Stimulated activated CD4-positive, alpha-beta T cell treated with anti-CD3 and anti-CD28 coated beads, Interleukin-15, amount 100 ng/mL, for 48 hours (primary cell): ENCODE measurements around the gene MDGA2.

Experiments used
- DNase-seq, 2 donors: peaks; one replicate each; pipeline ENCODE4 v3.0.0-alpha.2; 2020; ENCODE audit warnings: low read depth in 2 of 2

MDGA2 gene

GRCh38 chr14:47120645-47121044 lies 554.8 kb downstream of the MDGA2 start:
- no peak for DNase-seq

GRCh38 chr14:47103771-47104170 lies 571.6 kb downstream of the MDGA2 start:
- DNase-seq: no peak

- DNase-seq: no peak
Observed at GRCh38 chr14:47102472-47102871, 572.9 kb downstream of the MDGA2 start.

GRCh38 chr14:47085678-47086077 lies 589.7 kb downstream of the MDGA2 start:
- DNase-seq: no peak

- no peak for DNase-seq
Observed at GRCh38 chr14:47065326-47065725, 610.1 kb downstream of the MDGA2 start.

GRCh38 chr14:47060050-47060449 lies 615.4 kb downstream of the MDGA2 start:
- no peak for DNase-seq

- DNase-seq: no peak
Observed at GRCh38 chr14:47057364-47057763, 618.0 kb downstream of the MDGA2 start.

- DNase-seq: no peak
Observed at GRCh38 chr14:47044841-47045240, 630.6 kb downstream of the MDGA2 start.

GRCh38 chr14:47040550-47040949 lies 634.9 kb downstream of the MDGA2 start:
- no peak for DNase-seq

GRCh38 chr14:47039336-47039735 lies 636.1 kb downstream of the MDGA2 start:
- DNase-seq: no peak

- no peak for DNase-seq
Observed at GRCh38 chr14:47022721-47023120, 652.7 kb downstream of the MDGA2 start.

GRCh38 chr14:47020500-47020899 lies 654.9 kb downstream of the MDGA2 start:
- DNase-seq: no peak

GRCh38 chr14:47012533-47013280 lies 662.7 kb downstream of the MDGA2 start:
- no peak for DNase-seq

GRCh38 chr14:47009615-47010014 lies 665.8 kb downstream of the MDGA2 start:
- DNase-seq: no peak

- no peak for DNase-seq
Observed at GRCh38 chr14:47008732-47009131, 666.7 kb downstream of the MDGA2 start.

GRCh38 chr14:46999661-47000060 lies 675.7 kb downstream of the MDGA2 start:
- no peak for DNase-seq

- DNase-seq: no peak
Observed at GRCh38 chr14:46989566-46989965, 685.8 kb downstream of the MDGA2 start.

GRCh38 chr14:46988312-46988711 lies 687.1 kb downstream of the MDGA2 start:
- no peak for DNase-seq

- DNase-seq: no peak
Observed at GRCh38 chr14:46985529-46986380, 689.6 kb downstream of the MDGA2 start.

- DNase-seq: no peak
Observed at GRCh38 chr14:46973295-46973694, 702.1 kb downstream of the MDGA2 start.

GRCh38 chr14:46964378-46964777 lies 711.0 kb downstream of the MDGA2 start:
- no peak for DNase-seq

- no peak for DNase-seq
Observed at GRCh38 chr14:46951103-46951502, 724.3 kb downstream of the MDGA2 start.

GRCh38 chr14:46940611-46941010 lies 734.8 kb downstream of the MDGA2 start:
- no peak for DNase-seq
